H1 (cell line): ENCODE measurements around the gene ST3GAL3. TPM values are rescaled to one million over a fixed set of nuclear protein-coding genes. Genes with fewer than 3 reads are reported as not detected.

Experiments used
- CTCF ChIA-PET: fragments of 300-600 bp; sonication (Branson Sonifier 250); formaldehyde crosslinking; loops from one replicate; lab custom pipeline; 2021; ENCODE audit not compliant: partially characterized antibody; lab: Charles Lee
- POLR2A ChIA-PET: fragments of 300-600 bp; sonication (Branson Sonifier 250); formaldehyde crosslinking; loops from one replicate; lab custom pipeline; 2021; ENCODE audit warnings: inconsistent platforms; ENCODE audit not compliant: partially characterized antibody; lab: Charles Lee
- DNase-seq, 2 experiments: peaks; one replicate each; pipeline versions ENCODE4 v3.0.0 to v3.0.0-alpha.2; 2010 to 2022; ENCODE audit warnings: low spot score in 2 of 2, low read depth in 1 of 2, mixed read lengths in 1 of 2
- FAIRE-seq: peaks from 2 replicates; lab custom pipeline; 2011; peaks lifted over from hg19 to GRCh38; lab: Jason Lieb, UNC
- H2AFZ ChIP-seq: 2 replicates; pipeline ENCODE4 v1.8.1; 2012; ENCODE audit warnings: low read length, inconsistent platforms
- H2AK5ac ChIP-seq: 2 replicates; pipeline ENCODE4 v1.6.1; 2013; ENCODE audit warnings: low read depth, low read length
- H2BK120ac ChIP-seq: replicated peaks from 2 replicates; pipeline ENCODE3; 2013; ENCODE audit warnings: low read depth, low read length, inconsistent platforms
- H2BK12ac ChIP-seq: 2 replicates; pipeline ENCODE4 v1.6.1; 2013; ENCODE audit warnings: low read depth, low read length
- H2BK15ac ChIP-seq: 2 replicates; pipeline ENCODE4 v1.6.1; 2013; ENCODE audit warnings: low read length
- H2BK20ac ChIP-seq: 2 replicates; pipeline ENCODE4 v1.6.1; 2013; ENCODE audit warnings: low read length
- H2BK5ac ChIP-seq: 2 replicates; pipeline ENCODE4 v1.6.1; 2013; ENCODE audit warnings: low read depth, low read length
- H3K14ac ChIP-seq: 2 replicates; pipeline ENCODE4 v1.6.1; 2013; ENCODE audit warnings: inconsistent platforms; ENCODE audit not compliant: insufficient read length
- H3K18ac ChIP-seq: 2 replicates; pipeline ENCODE4 v1.6.1; 2013; ENCODE audit warnings: low read length; ENCODE audit errors: extremely low read depth
- H3K23ac ChIP-seq: 2 replicates; pipeline ENCODE4 v1.6.1; 2013; ENCODE audit warnings: inconsistent platforms; ENCODE audit not compliant: insufficient read length
- H3K23me2 ChIP-seq: 2 replicates; pipeline ENCODE4 v1.6.1; 2013; ENCODE audit warnings: low read depth, low read length
- H3K27ac ChIP-seq: 2 replicates; pipeline ENCODE4 v1.6.1; 2011; ENCODE audit warnings: low read depth, low read length, inconsistent platforms
- H3K27me3 ChIP-seq, 4 experiments: replicated peaks in 1 of 4; 1 replicate in 1 of 4; 2 replicates in 3 of 4; pipeline versions ENCODE4 v1.6.1 to v1.8.1; 2011 to 2013; ENCODE audit warnings: low read length in 3 of 4, mild to moderate bottlenecking in 3 of 4, inconsistent platforms in 2 of 4, mixed read lengths in 2 of 4, moderate library complexity in 1 of 4; ENCODE audit not compliant: control insufficient read depth in 3 of 4, insufficient read depth in 3 of 4; ENCODE audit errors: extremely low read depth in 1 of 4
- H3K36me3 ChIP-seq, 4 experiments: 2 replicates each; pipeline versions ENCODE4 v1.6.1 to v1.8.1; 2011 to 2013; ENCODE audit warnings: mild to moderate bottlenecking in 4 of 4, low read length in 3 of 4, moderate library complexity in 2 of 4, control low read depth in 1 of 4, inconsistent platforms in 1 of 4; ENCODE audit not compliant: insufficient read depth in 4 of 4, control insufficient read depth in 2 of 4
- H3K4ac ChIP-seq: replicated peaks from 2 replicates; pipeline ENCODE3; 2013; ENCODE audit warnings: low read length, low read depth, mixed read lengths, inconsistent platforms; ENCODE audit not compliant: insufficient read length
- H3K4me1 ChIP-seq, 4 experiments: replicated peaks in 1 of 4; 1 replicate in 1 of 4; 2 replicates in 3 of 4; pipeline versions ENCODE4 v1.6.1 to v1.8.1; 2011 to 2013; ENCODE audit warnings: low read length in 3 of 4, inconsistent platforms in 2 of 4, mixed read lengths in 1 of 4; ENCODE audit not compliant: insufficient read depth in 4 of 4, control insufficient read depth in 3 of 4
- H3K4me2 ChIP-seq, 2 experiments: 2 replicates each; pipeline versions ENCODE4 v1.6.1 to v1.8.1; 2011 to 2013; ENCODE audit warnings: low read depth in 2 of 2, low read length in 2 of 2, control low read depth in 1 of 2, inconsistent platforms in 1 of 2, mild to moderate bottlenecking in 1 of 2; ENCODE audit not compliant: insufficient read depth in 1 of 2
- H3K4me3 ChIP-seq, 4 experiments: fragments of 200-600, 300-600 bp in 1 of 4; sonication (generic), shearing (Covaris generic), sonication (Bioruptor Twin) in 1 of 4; 2 replicates each; pipeline versions ENCODE4 v1.5.1 to v1.8.1; 2011 to 2016; ENCODE audit warnings: low read length in 4 of 4, low read depth in 3 of 4, control low read depth in 2 of 4, inconsistent platforms in 2 of 4, mild to moderate bottlenecking in 2 of 4, mixed read lengths in 1 of 4, moderate library complexity in 1 of 4; ENCODE audit not compliant: insufficient read depth in 2 of 4; ENCODE audit errors: extremely low read depth in 1 of 4
- H3K56ac ChIP-seq: replicated peaks from 2 replicates; pipeline ENCODE3; 2013; ENCODE audit warnings: low read depth, mild to moderate bottlenecking, mixed read lengths, low read length, inconsistent platforms; ENCODE audit not compliant: insufficient read length
- H3K79me1 ChIP-seq: 2 replicates; pipeline ENCODE4 v1.6.1; 2013; ENCODE audit warnings: low read depth, low read length, control low read depth
- H3K79me2 ChIP-seq, 2 experiments: 2 replicates each; pipeline versions ENCODE4 v1.6.1 to v1.8.1; 2012 to 2013; ENCODE audit warnings: low read length in 2 of 2, mild to moderate bottlenecking in 2 of 2, inconsistent platforms in 1 of 2; ENCODE audit not compliant: insufficient read depth in 2 of 2, control insufficient read depth in 1 of 2
- H3K9ac ChIP-seq, 4 experiments: replicated peaks in 1 of 4; 1 replicate in 1 of 4; 2 replicates in 3 of 4; pipeline versions ENCODE4 v1.6.1 to v1.8.1; 2011 to 2013; ENCODE audit warnings: low read depth in 3 of 4, low read length in 3 of 4, control low read depth in 2 of 4, mild to moderate bottlenecking in 2 of 4, moderate library complexity in 2 of 4, inconsistent platforms in 1 of 4; ENCODE audit errors: extremely low read depth in 1 of 4
- H3K9me3 ChIP-seq, 2 experiments: 2 replicates each; pipeline versions ENCODE4 v1.6.1 to v1.8.1; 2012 to 2013; ENCODE audit warnings: mild to moderate bottlenecking in 2 of 2, moderate library complexity in 2 of 2, control low read depth in 1 of 2, inconsistent platforms in 1 of 2, low read depth in 1 of 2, low read length in 1 of 2, mixed read lengths in 1 of 2; ENCODE audit not compliant: insufficient read depth in 2 of 2
- H4K20me1 ChIP-seq, 2 experiments: replicated peaks in 1 of 2; 2 replicates each; pipeline versions ENCODE3 to v1.8.1; 2011 to 2013; ENCODE audit warnings: inconsistent platforms in 2 of 2, low read length in 2 of 2, mild to moderate bottlenecking in 1 of 2; ENCODE audit not compliant: insufficient read depth in 2 of 2, control insufficient read depth in 1 of 2
- H4K5ac ChIP-seq: 2 replicates; pipeline ENCODE4 v1.6.1; 2013; ENCODE audit warnings: low read length, low read depth, mixed read lengths, inconsistent platforms; ENCODE audit not compliant: insufficient read length
- H4K8ac ChIP-seq: 2 replicates; pipeline ENCODE4 v1.8.0; 2013; ENCODE audit warnings: mild to moderate bottlenecking, moderate library complexity, low read length, inconsistent platforms; ENCODE audit not compliant: insufficient read depth; ENCODE audit errors: extremely low read depth
- H4K91ac ChIP-seq: replicated peaks from 2 replicates; pipeline ENCODE3; 2013; ENCODE audit warnings: low read length, mixed read lengths, inconsistent platforms; ENCODE audit not compliant: insufficient read length
- ASH2L ChIP-seq: fragments of 200-600, 300-600 bp; sonication (generic); IDR thresholded peaks from one replicate; pipeline ENCODE4 v1.7.1; 2017; ENCODE audit warnings: low read length
- BRCA1 ChIP-seq: IDR thresholded peaks from 2 replicates; pipeline ENCODE4 v1.6.1; 2012; ENCODE audit warnings: low read depth, low read length, improper control_type of control experiment
- JUND ChIP-seq: IDR thresholded peaks from 2 replicates; pipeline ENCODE4 v1.6.1; 2011; ENCODE audit warnings: mild to moderate bottlenecking, improper control_type of control experiment, low read length
- POLR2A ChIP-seq, 2 experiments: IDR thresholded peaks; 1 replicate in 1 of 2; 2 replicates in 1 of 2; pipeline ENCODE4 v1.6.1; 2011; ENCODE audit warnings: low read depth in 2 of 2, low read length in 2 of 2, mild to moderate bottlenecking in 2 of 2; ENCODE audit errors: control extremely low read depth in 1 of 2
- WGBS, 2 experiments: shearing (Covaris generic) in 1 of 2; methylation state at CpG; one replicate each; pipeline versions ENCODE4 v1.1.6 to v1.1.7; 2013 to 2015; ENCODE audit warnings: low lambda C conversion rate in 2 of 2, mixed read lengths in 2 of 2, inconsistent platforms in 1 of 2, low coverage in 1 of 2, missing lambda C conversion rate in 1 of 2; ENCODE audit not compliant: insufficient replicate concordance in 2 of 2, insufficient coverage in 1 of 2, insufficient read length in 1 of 2; ENCODE audit errors: extremely low coverage in 1 of 2, missing lambda C conversion rate in 1 of 2; 5-methylcytosine and 5-hydroxymethylcytosine counted together
- polyA plus RNA-seq, 7 experiments: library from polyadenylated mRNA; depleted of rRNA in 3 of 7; stranded (reverse) in 5 of 7; unstranded in 2 of 7; fragments of >200 nt in 5 of 7; fragments of 200-250 nt in 2 of 7; gene quantifications; 1 replicate in 5 of 7; 2 replicates in 1 of 7; 4 replicates in 1 of 7; pipeline versions ENCODE4 v1.2.1 to v1.2.3, GENCODE V29; 2011 to 2013; ENCODE audit warnings: missing spikeins in 2 of 7, mixed read lengths in 2 of 7
- total RNA-seq: library from RNA; stranded (reverse); fragmentation: NEBNext Ultra II Directional; extraction: Animal tissue kit (Norgen Biotek cat#: 25700); gene quantifications from 2 replicates; pipeline ENCODE4 v1.2.1, GENCODE V29; 2021

The ST3GAL3 gene
- total and polyA plus RNA-seq, 2 of the 8 experiments (the other 6 are each of a cell fraction or from before 2014, with no cell fraction given): 6.8 to 7.0 TPM

- H2BK5ac ChIP-seq: no peak overlapping the region
Measured at GRCh38 chr1:43689289-43689688, 18.0 kb upstream of the ST3GAL3 start.

More at GRCh38 chr1:43689289-43689688, 18.0 kb upstream of the ST3GAL3 start:
- Histone ChIP-seq H4K5ac (no peak overlapping the region), H4K8ac (no peak overlapping the region), H2BK12ac (no peak overlapping the region), H3K18ac (no peak overlapping the region), H4K20me1 (peaks cover 2 to 27% of the 10 kb centered on the region in 2 experiments), H3K79me2 (no peaks in the 10 kb centered on the region; a peak in 1 of 4 replicates), H3K14ac (no peak overlapping the region), H3K9ac (no peak overlapping the region), H3K9me3 (no peaks in the 10 kb centered on the region), H3K23me2 (no peaks in the 10 kb centered on the region), H2AFZ (no peak overlapping the region), H3K4me2 (no peak overlapping the region), H3K27me3 (no peaks in the 10 kb centered on the region), H2AK5ac (no peak overlapping the region), H2BK15ac (no peak overlapping the region), H2BK120ac (no peak overlapping the region), H3K27ac (no peak overlapping the region), H3K36me3 (peaks cover 67 to 97% (median 89%) of the 10 kb centered on the region in 4 experiments), H3K4me1 (no peaks in the 10 kb centered on the region), H3K4me3 (no peak overlapping the region), H3K23ac (no peak overlapping the region), H3K79me1 (no peaks in the 10 kb centered on the region; the same call in 1 of the 2 replicates), H2BK20ac (no peak overlapping the region), H3K4ac (no peak overlapping the region), H4K91ac (no peak overlapping the region), H3K56ac (no peak overlapping the region)
- no peak for FAIRE-seq
- POLR2A ChIA-PET: interaction anchor here (0.8 to 33.6 kb wide), 5 partner anchors 10 to 29 kb away, joined by 3 to 651 read pairs (median 7); partner anchors contain the start of genes KDM4A and ST3GAL3
- TF ChIP-seq JUND (no peak), BRCA1 (no peak), ASH2L (no peak), POLR2A (IDR thresholded peaks at IDR 0.05; ENCODE audit: control extremely low read depth in 1 of 2, low read depth in 2 of 2, low read length in 2 of 2) (no peak)
- no peak for DNase-seq
- 78% methylated on average over 2 of the region's 2 CpGs; no CpG with 5 or more reads in 1 of the 2 experiments for WGBS, 2 experiments
- CTCF ChIA-PET: interaction anchor here (0.9 to 1.3 kb wide), 2 partner anchors 18 to 36 kb away, joined by 3 read pairs; no protein-coding TSS in a partner anchor
